ENCODE results near the gene SLIT1. TPM values are rescaled to one million over a fixed set of nuclear protein-coding genes. Genes with fewer than 3 reads are reported as not detected.

Gene SLIT1
- total and polyA plus RNA-seq, 2 of the 8 experiments (the other 6 are each of a cell fraction or from before 2014, with no cell fraction given), result 0.70 to 0.88 TPM

DNA sequence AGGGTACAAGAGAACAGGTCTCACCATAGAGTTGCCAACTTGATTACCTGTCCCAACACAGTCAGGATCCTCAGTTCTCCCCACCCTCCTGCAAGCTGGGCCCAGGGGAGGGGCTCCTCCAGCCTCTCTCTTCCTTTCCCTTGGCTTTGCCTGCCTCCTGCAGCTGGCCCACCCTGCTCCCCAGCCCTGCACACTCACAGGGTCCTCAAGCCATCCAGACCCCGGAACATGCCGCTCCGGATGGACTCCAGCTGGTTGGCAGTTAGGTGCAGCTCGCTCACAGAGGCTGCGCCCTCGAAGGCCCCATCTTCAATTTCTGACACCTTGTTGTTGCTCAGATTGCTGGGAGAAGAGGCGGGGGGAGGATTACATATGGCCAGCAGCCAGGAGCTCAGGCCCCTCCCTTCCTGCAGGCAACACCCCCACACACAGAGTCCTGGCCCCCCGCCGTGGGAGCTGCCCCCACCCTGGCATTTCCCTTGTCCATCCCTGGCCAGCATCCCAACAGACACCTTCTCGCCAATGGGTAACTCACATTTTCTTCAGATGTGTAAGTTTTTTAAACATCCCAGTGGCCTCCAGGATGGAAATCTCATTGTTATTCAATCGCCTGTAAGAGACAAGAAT, 139.2 kb downstream of the SLIT1 start:
- no peaks in the 10 kb centered on the region for H3K36me3 ChIP-seq (ENCODE audit: control insufficient read depth in 2 of 4, insufficient read depth in 4 of 4, low read length in 3 of 4)
- H3K14ac ChIP-seq (ENCODE audit: insufficient read length), result no peak overlapping the region
- H2BK5ac ChIP-seq (ENCODE audit: low read depth, low read length), result no peak overlapping the region
- H4K20me1 ChIP-seq (replicated peaks in 1 of 2; ENCODE audit: control insufficient read depth in 1 of 2, insufficient read depth in 2 of 2, low read length in 2 of 2), result no peaks in the 10 kb centered on the region
- H3K4me3 ChIP-seq (ENCODE audit: extremely low read depth in 1 of 4, insufficient read depth in 2 of 4, low read depth in 3 of 4, low read length in 4 of 4), result no peak overlapping the region
- no peak overlapping the region; the same call in 1 of the 2 replicates for H3K18ac ChIP-seq (ENCODE audit: extremely low read depth, low read length)
- no peaks in the 10 kb centered on the region for H3K27me3 ChIP-seq (replicated peaks in 1 of 4; ENCODE audit: control insufficient read depth in 3 of 4, extremely low read depth in 1 of 4, insufficient read depth in 3 of 4, low read length in 3 of 4)
- no peak overlapping the region for H2BK20ac ChIP-seq (ENCODE audit: low read length)
- ChIA-PET CTCF (ENCODE audit: partially characterized antibody) (interaction anchor here (0.7 to 2.1 kb wide), 7 partner anchors 9 to 397 kb away, joined by 3 to 13 read pairs (median 5); no protein-coding TSS in a partner anchor), POLR2A (ENCODE audit: partially characterized antibody) (interaction anchor here (0.6 kb wide), 1 partner anchor 14 kb away, joined by 3 read pairs; no protein-coding TSS in a partner anchor)
- no peak overlapping the region for H4K91ac ChIP-seq (replicated peaks; ENCODE audit: insufficient read length, low read length)
- FAIRE-seq, result no peak
- H3K9me3 ChIP-seq (ENCODE audit: insufficient read depth in 2 of 2, low read depth in 1 of 2, low read length in 1 of 2), result no peaks in the 10 kb centered on the region
- TF ChIP-seq HDAC2 (IDR thresholded peaks at IDR 0.05; ENCODE audit: borderline replicate concordance in 1 of 2, low read depth in 2 of 2, low read length in 2 of 2) (no peak), KDM4A (IDR thresholded peaks at IDR 0.05; ENCODE audit: low read depth, low read length, severe bottlenecking) (no peak), CBX5 (IDR thresholded peaks at IDR 0.05; ENCODE audit: low read depth, low read length) (no peak), JUND (IDR thresholded peaks at IDR 0.05; ENCODE audit: low read length) (no peak), E2F6 (IDR thresholded peaks at IDR 0.05) (no peak), SP2 (IDR thresholded peaks at IDR 0.05; ENCODE audit: low read length) (no peak), SAP30 (IDR thresholded peaks at IDR 0.05; ENCODE audit: insufficient read depth, insufficient replicate concordance, low read length) (no peak)
- H3K23ac ChIP-seq (ENCODE audit: insufficient read length), result no peak overlapping the region
- H4K8ac ChIP-seq (ENCODE audit: extremely low read depth, insufficient read depth, low read length), result peak overlapping the region; percentile 74
- H3K4me2 ChIP-seq (ENCODE audit: insufficient read depth in 1 of 2, low read depth in 2 of 2, low read length in 2 of 2), result no peak overlapping the region
- peak overlapping the region; percentile 27; the same call in 1 of the 2 replicates for H2BK12ac ChIP-seq (ENCODE audit: low read depth, low read length)
- H3K79me2 ChIP-seq (ENCODE audit: control insufficient read depth in 1 of 2, insufficient read depth in 2 of 2, low read length in 2 of 2), result no peaks in the 10 kb centered on the region
- H2AK5ac ChIP-seq (ENCODE audit: low read depth, low read length), result no peak overlapping the region
- H3K27ac ChIP-seq (ENCODE audit: low read depth, low read length), result no peak overlapping the region
- no peaks in the 10 kb centered on the region for H3K79me1 ChIP-seq (ENCODE audit: low read depth, low read length)
- no peak overlapping the region for H3K56ac ChIP-seq (replicated peaks; ENCODE audit: insufficient read length, low read depth, low read length)
- H2BK15ac ChIP-seq (ENCODE audit: low read length), result no peak overlapping the region
- no peak for DNase-seq (ENCODE audit: low read depth in 1 of 2, low spot score in 2 of 2)
- no peak overlapping the region for H2AFZ ChIP-seq (ENCODE audit: low read length)
- H3K4me1 ChIP-seq (replicated peaks in 1 of 4; ENCODE audit: control insufficient read depth in 3 of 4, insufficient read depth in 4 of 4, low read length in 3 of 4), result peaks cover 0 to 5% (median under 1%) of the 10 kb centered on the region in 4 experiments; a peak in 4 of 7 replicates
- no peak overlapping the region for H3K9ac ChIP-seq (replicated peaks in 1 of 4; ENCODE audit: extremely low read depth in 1 of 4, low read depth in 3 of 4, low read length in 3 of 4)
- H2BK120ac ChIP-seq (replicated peaks; ENCODE audit: low read depth, low read length), result no peak overlapping the region
- no peak overlapping the region for H3K4ac ChIP-seq (replicated peaks; ENCODE audit: insufficient read length, low read depth, low read length)
- WGBS, 2 experiments (ENCODE audit: extremely low coverage in 1 of 2, insufficient coverage in 1 of 2, insufficient read length in 1 of 2, insufficient replicate concordance in 2 of 2, low coverage in 1 of 2, low lambda C conversion rate in 2 of 2, missing lambda C conversion rate in 1 of 2), result 80% methylated on average over 10 of the region's 11 CpGs; no CpG with 5 or more reads in 1 of the 2 experiments
- no peak overlapping the region for H4K5ac ChIP-seq (ENCODE audit: insufficient read length, low read depth, low read length)
- H3K23me2 ChIP-seq (ENCODE audit: low read depth, low read length), result no peaks in the 10 kb centered on the region

Measured in H1 (cell line).